ENCODE data around the gene HKDC1. TPM values are rescaled to one million over a fixed set of nuclear protein-coding genes. Genes with fewer than 3 reads are reported as not detected.

The HKDC1 gene
- total RNA-seq, 2 experiments from 2014 or later, result 10.0 to 10.9 TPM

- Mint-ChIP-seq H3K27ac (no peak overlapping the region), H3K36me3 (ENCODE audit: low read depth) (no peaks in the 10 kb centered on the region), H3K4me3 (no peak overlapping the region), H3K9me3 (no peaks in the 10 kb centered on the region), H3K4me1 (peaks cover 40% of the 10 kb centered on the region), H3K27me3 (no peaks in the 10 kb centered on the region)
- ChIA-PET CTCF (interaction anchor here (1.2 to 4.0 kb wide), 8 partner anchors 9 to 160 kb away, joined by 4 to 25 read pairs (median 6); no protein-coding TSS in a partner anchor), POLR2A (no interaction called here)
- peak; percentile 90 for DNase-seq
These were observed 17.5 kb downstream of the HKDC1 start for GRCh38 chr10:69237528-69238159.

- Mint-ChIP-seq H3K9me3 (no peaks in the 10 kb centered on the region), H3K4me3 (no peak overlapping the region), H3K4me1 (peaks cover 28% of the 10 kb centered on the region), H3K27me3 (no peaks in the 10 kb centered on the region), H3K27ac (no peak overlapping the region), H3K36me3 (ENCODE audit: low read depth) (no peaks in the 10 kb centered on the region)
- DNase-seq, result no peak
- CTCF ChIA-PET, result interaction anchor here (0.6 to 4.0 kb wide), 11 partner anchors 8 to 168 kb away, joined by 3 to 25 read pairs (median 6); no protein-coding TSS in a partner anchor
- POLR2A ChIA-PET, result no interaction called here
These were observed 19.0 kb downstream of the HKDC1 start for GRCh38 chr10:69239136-69239535.

GRCh38 chr10:69239816-69240434 is 19.8 kb downstream of the HKDC1 start:
- Mint-ChIP-seq H3K4me1 (peaks cover 25% of the 10 kb centered on the region), H3K27ac (peak overlapping the region; percentile 9), H3K4me3 (no peak overlapping the region), H3K27me3 (no peaks in the 10 kb centered on the region), H3K36me3 (ENCODE audit: low read depth) (no peaks in the 10 kb centered on the region), H3K9me3 (no peaks in the 10 kb centered on the region)
- ChIA-PET CTCF (interaction anchor here (0.9 to 4.0 kb wide), 4 partner anchors 8 to 153 kb away, joined by 3 to 25 read pairs (median 4); no protein-coding TSS in a partner anchor), POLR2A (no interaction called here)
- DNase-seq, result no peak

GRCh38 chr10:69240455-69240854 is 20.3 kb downstream of the HKDC1 start:
- ChIA-PET POLR2A (no interaction called here), CTCF (interaction anchor here (4.0 kb wide), 1 partner anchor 152 kb away, joined by 25 read pairs; no protein-coding TSS in a partner anchor)
- DNase-seq, result no peak
- peaks cover 22% of the 10 kb centered on the region for H3K4me1 Mint-ChIP-seq
- no peaks in the 10 kb centered on the region for H3K27me3 Mint-ChIP-seq
- no peak overlapping the region for H3K27ac Mint-ChIP-seq
- H3K36me3 Mint-ChIP-seq (ENCODE audit: low read depth), result no peaks in the 10 kb centered on the region
- no peak overlapping the region for H3K4me3 Mint-ChIP-seq
- H3K9me3 Mint-ChIP-seq, result no peaks in the 10 kb centered on the region

GRCh38 chr10:69241575-69241974 is 21.4 kb downstream of the HKDC1 start:
- Mint-ChIP-seq H3K36me3 (ENCODE audit: low read depth) (no peaks in the 10 kb centered on the region), H3K9me3 (no peaks in the 10 kb centered on the region), H3K27ac (no peak overlapping the region), H3K4me1 (peaks cover 19% of the 10 kb centered on the region), H3K27me3 (no peaks in the 10 kb centered on the region), H3K4me3 (no peak overlapping the region)
- ChIA-PET CTCF (interaction anchor here (0.6 kb wide), 1 partner anchor 74 kb away, joined by 3 read pairs; no protein-coding TSS in a partner anchor), POLR2A (interaction anchor here (0.6 kb wide), 1 partner anchor 12 kb away, joined by 4 read pairs; no protein-coding TSS in a partner anchor)
- no peak for DNase-seq

- Mint-ChIP-seq H3K4me1 (peaks cover 17% of the 10 kb centered on the region), H3K27me3 (no peaks in the 10 kb centered on the region)
- POLR2A ChIA-PET, result interaction anchor here (0.6 kb wide), 1 partner anchor 12 kb away, joined by 4 read pairs; no protein-coding TSS in a partner anchor
These were observed 22.1 kb downstream of the HKDC1 start for GRCh38 chr10:69242040-69242851.

GRCh38 chr10:69242852-69243212 is 22.7 kb downstream of the HKDC1 start:
- H3K27me3 Mint-ChIP-seq, result no peaks in the 10 kb centered on the region
- ChIA-PET POLR2A (no interaction called here), CTCF (no interaction called here)
- no peak overlapping the region for H3K27ac Mint-ChIP-seq
- no peak for DNase-seq
- no peaks in the 10 kb centered on the region for H3K9me3 Mint-ChIP-seq
- no peak overlapping the region for H3K4me3 Mint-ChIP-seq
- H3K4me1 Mint-ChIP-seq, result peaks cover 12% of the 10 kb centered on the region
- no peaks in the 10 kb centered on the region for H3K36me3 Mint-ChIP-seq (ENCODE audit: low read depth)

More at GRCh38 chr10:69242040-69242851, 22.1 kb downstream of the HKDC1 start:
- Mint-ChIP-seq H3K4me3 (no peak overlapping the region), H3K27ac (no peak overlapping the region), H3K9me3 (no peaks in the 10 kb centered on the region), H3K36me3 (ENCODE audit: low read depth) (no peaks in the 10 kb centered on the region)
- DNase-seq, result no peak
- CTCF ChIA-PET, result interaction anchor here (0.6 kb wide), 1 partner anchor 73 kb away, joined by 3 read pairs; no protein-coding TSS in a partner anchor

GRCh38 chr10:69243817-69244216 is 23.7 kb downstream of the HKDC1 start:
- Mint-ChIP-seq H3K9me3 (no peaks in the 10 kb centered on the region), H3K27ac (no peak overlapping the region), H3K36me3 (ENCODE audit: low read depth) (no peaks in the 10 kb centered on the region), H3K27me3 (no peaks in the 10 kb centered on the region), H3K4me3 (no peak overlapping the region), H3K4me1 (peaks cover 11% of the 10 kb centered on the region)
- DNase-seq, result no peak
- ChIA-PET CTCF (interaction anchor here (0.6 kb wide), 1 partner anchor 51 kb away, joined by 6 read pairs; no protein-coding TSS in a partner anchor), POLR2A (no interaction called here)

GRCh38 chr10:69246036-69246435 is 25.9 kb downstream of the HKDC1 start:
- Mint-ChIP-seq H3K36me3 (ENCODE audit: low read depth) (peaks cover 3% of the 10 kb centered on the region), H3K4me3 (no peak overlapping the region), H3K27ac (no peak overlapping the region), H3K27me3 (no peaks in the 10 kb centered on the region), H3K9me3 (no peaks in the 10 kb centered on the region), H3K4me1 (no peaks in the 10 kb centered on the region)
- ChIA-PET CTCF (interaction anchor here (1.0 to 2.4 kb wide), 4 partner anchors 8 to 161 kb away, joined by 3 to 9 read pairs (median 3); no protein-coding TSS in a partner anchor), POLR2A (no interaction called here)
- no peak for DNase-seq

GRCh38 chr10:69246581-69247312 is 26.6 kb downstream of the HKDC1 start:
- POLR2A ChIA-PET, result no interaction called here
- Mint-ChIP-seq H3K36me3 (ENCODE audit: low read depth) (peaks cover 4% of the 10 kb centered on the region), H3K4me1 (no peaks in the 10 kb centered on the region), H3K27me3 (no peaks in the 10 kb centered on the region), H3K9me3 (no peaks in the 10 kb centered on the region), H3K4me3 (no peak overlapping the region), H3K27ac (no peak overlapping the region)
- CTCF ChIA-PET, result interaction anchor here (0.6 to 2.4 kb wide), 2 partner anchors 8 to 20 kb away, joined by 3 to 9 read pairs; no protein-coding TSS in a partner anchor
- no peak for DNase-seq

GRCh38 chr10:69247313-69247710 is 27.2 kb downstream of the HKDC1 start:
- H3K27ac Mint-ChIP-seq, result no peak overlapping the region
- ChIA-PET POLR2A (no interaction called here), CTCF (interaction anchor here (0.6 to 2.4 kb wide), 2 partner anchors 9 to 326 kb away, joined by 4 to 9 read pairs; no protein-coding TSS in a partner anchor)
- H3K36me3 Mint-ChIP-seq (ENCODE audit: low read depth), result peaks cover 8% of the 10 kb centered on the region
- no peak for DNase-seq
- no peaks in the 10 kb centered on the region for H3K27me3 Mint-ChIP-seq
- H3K9me3 Mint-ChIP-seq, result no peaks in the 10 kb centered on the region
- no peaks in the 10 kb centered on the region for H3K4me1 Mint-ChIP-seq
- H3K4me3 Mint-ChIP-seq, result no peak overlapping the region

- no peaks in the 10 kb centered on the region for H3K27me3 Mint-ChIP-seq
- POLR2A ChIA-PET, result no interaction called here
- no peak for DNase-seq
- CTCF ChIA-PET, result interaction anchor here (0.6 to 2.4 kb wide), 3 partner anchors 10 to 327 kb away, joined by 3 to 9 read pairs (median 4); no protein-coding TSS in a partner anchor
- H3K27ac Mint-ChIP-seq, result no peak overlapping the region
- H3K36me3 Mint-ChIP-seq (ENCODE audit: low read depth), result peaks cover 8% of the 10 kb centered on the region
- H3K4me1 Mint-ChIP-seq, result no peaks in the 10 kb centered on the region
- no peak overlapping the region for H3K4me3 Mint-ChIP-seq
- H3K9me3 Mint-ChIP-seq, result no peaks in the 10 kb centered on the region
These were observed 28.1 kb downstream of the HKDC1 start for GRCh38 chr10:69248117-69248730.

All from activated CD4-positive, alpha-beta T cell treated with anti-CD3 and anti-CD28 coated beads, Interleukin-2, amount 10 ng/mL, durations not matched to agents 7 days and 5 days (primary cell).